IPS-20b (cell line): ENCODE results near the gene TRAM2.

ENCODE experiments used
- H3K27ac ChIP-seq: one replicate; pipeline ENCODE4 v1.5.1; 2013; ENCODE audit warnings: low read length
- H3K27me3 ChIP-seq: 2 replicates; pipeline ENCODE4 v1.6.1; 2013; ENCODE audit warnings: mild to moderate bottlenecking, low read length, inconsistent platforms; ENCODE audit not compliant: insufficient read depth
- H3K36me3 ChIP-seq: 2 replicates; pipeline ENCODE4 v1.6.1; 2013; ENCODE audit warnings: low read depth, mild to moderate bottlenecking, inconsistent platforms, low read length, moderate library complexity; ENCODE audit not compliant: insufficient read depth
- H3K4me1 ChIP-seq: 2 replicates; pipeline ENCODE4 v1.6.1; 2013; ENCODE audit warnings: mild to moderate bottlenecking, control low read depth, inconsistent platforms, low read length, moderate library complexity; ENCODE audit not compliant: insufficient read depth
- H3K4me3 ChIP-seq: 2 replicates; pipeline ENCODE4 v1.5.1; 2013; ENCODE audit warnings: mild to moderate bottlenecking, low read length, inconsistent platforms
- H3K9ac ChIP-seq: 2 replicates; pipeline ENCODE4 v1.6.1; 2013; ENCODE audit warnings: low read depth, mild to moderate bottlenecking, inconsistent platforms, low read length, moderate library complexity
- H3K9me3 ChIP-seq: 2 replicates; pipeline ENCODE4 v1.6.1; 2013; ENCODE audit warnings: mild to moderate bottlenecking, low read depth, low read length, inconsistent platforms; ENCODE audit not compliant: insufficient read depth

The TRAM2 gene

DNA sequence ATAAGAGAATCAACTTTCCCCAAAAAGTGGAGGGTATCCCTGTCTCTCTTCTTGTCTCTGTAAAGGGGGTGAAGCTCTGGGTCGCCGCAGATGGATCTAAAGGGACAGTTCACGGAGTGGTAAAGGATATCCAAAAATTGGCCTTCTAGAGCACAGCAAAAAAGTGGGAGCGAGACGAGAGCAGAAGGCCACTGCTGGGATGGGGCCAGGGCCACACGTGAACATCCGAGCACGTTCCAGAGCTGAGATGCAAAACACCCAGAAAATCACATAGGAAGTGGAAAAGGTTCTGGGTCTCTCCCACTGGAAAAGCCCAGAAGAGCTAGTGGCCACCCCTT, 837 bp downstream of the TRAM2 start:
- peak overlapping the region; percentile 73; the same call in 1 of the 2 replicates for H3K9ac ChIP-seq
- no peaks in the 10 kb centered on the region for H3K36me3 ChIP-seq
- peaks cover 8% of the 10 kb centered on the region for H3K27me3 ChIP-seq
- no peaks in the 10 kb centered on the region for H3K9me3 ChIP-seq
- peak overlapping the region; percentile 88 for H3K4me3 ChIP-seq
- no peak overlapping the region for H3K27ac ChIP-seq
- H3K4me1 ChIP-seq, result peaks cover 24% of the 10 kb centered on the region

DNA sequence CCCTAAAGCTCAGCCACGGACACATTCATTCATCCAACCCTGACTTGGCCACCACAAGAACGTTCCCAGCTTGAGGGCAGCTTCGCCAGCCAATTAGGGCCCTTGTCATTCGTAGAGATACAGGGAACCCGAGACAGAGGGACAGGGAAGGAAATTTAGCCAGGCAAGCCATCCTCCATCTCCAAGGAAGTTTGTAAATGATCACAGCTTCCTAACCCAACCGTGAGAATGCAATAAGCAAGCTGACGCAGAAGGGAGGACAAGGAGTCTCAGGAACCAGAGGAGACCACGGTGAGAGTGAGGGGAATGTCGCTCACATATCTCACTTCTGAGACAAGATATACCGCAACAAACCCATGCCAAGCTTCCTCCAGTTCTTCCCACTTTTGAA, 1.4 kb downstream of the TRAM2 start:
- Histone ChIP-seq H3K27me3 (peaks cover 8% of the 10 kb centered on the region), H3K9ac (no peak overlapping the region), H3K36me3 (no peaks in the 10 kb centered on the region), H3K27ac (no peak overlapping the region), H3K9me3 (no peaks in the 10 kb centered on the region), H3K4me3 (peak overlapping the region; percentile 88), H3K4me1 (peaks cover 24% of the 10 kb centered on the region)

DNA sequence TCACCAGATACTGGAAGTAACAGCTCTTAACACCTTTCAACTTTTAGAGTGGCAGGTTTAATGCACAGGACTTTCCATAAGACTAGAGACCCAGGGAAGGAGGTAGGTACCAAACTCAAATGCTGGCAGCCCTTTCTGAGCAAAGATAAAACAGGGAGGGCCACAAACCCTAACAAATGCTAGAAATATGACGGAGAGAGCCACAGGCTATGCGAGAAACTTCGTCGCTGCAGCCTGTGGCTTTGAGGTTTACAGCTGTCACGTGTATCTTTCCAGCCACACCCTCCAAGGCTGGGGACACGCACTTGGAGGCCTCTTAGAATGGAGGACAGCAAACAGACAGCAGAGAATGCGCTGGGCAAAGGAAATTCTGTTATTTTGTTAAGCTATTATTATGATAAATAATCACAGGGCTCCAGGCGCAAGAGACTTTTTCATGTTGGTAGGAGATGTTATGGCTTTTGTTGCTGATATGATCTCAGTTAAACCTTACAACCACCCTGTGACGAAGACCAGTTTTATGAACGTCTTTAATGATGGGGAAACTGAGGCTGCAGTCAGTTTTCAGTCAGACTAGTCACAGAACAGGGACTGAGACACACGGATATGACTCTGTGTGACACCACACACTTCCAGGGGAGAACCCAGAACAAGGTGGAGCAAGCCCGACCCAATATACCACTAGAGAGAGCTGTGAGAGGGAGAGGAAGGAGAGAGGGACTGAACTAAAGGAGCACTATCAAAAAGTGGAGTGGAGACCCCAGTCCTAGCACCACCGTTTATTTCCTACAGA, 2.0 kb downstream of the TRAM2 start:
- H3K4me3 ChIP-seq, result peak overlapping the region; percentile 88
- peaks cover 8% of the 10 kb centered on the region for H3K27me3 ChIP-seq
- H3K36me3 ChIP-seq, result no peaks in the 10 kb centered on the region
- H3K9me3 ChIP-seq, result no peaks in the 10 kb centered on the region
- no peak overlapping the region for H3K9ac ChIP-seq
- H3K27ac ChIP-seq, result no peak overlapping the region
- peaks cover 30% of the 10 kb centered on the region for H3K4me1 ChIP-seq

DNA sequence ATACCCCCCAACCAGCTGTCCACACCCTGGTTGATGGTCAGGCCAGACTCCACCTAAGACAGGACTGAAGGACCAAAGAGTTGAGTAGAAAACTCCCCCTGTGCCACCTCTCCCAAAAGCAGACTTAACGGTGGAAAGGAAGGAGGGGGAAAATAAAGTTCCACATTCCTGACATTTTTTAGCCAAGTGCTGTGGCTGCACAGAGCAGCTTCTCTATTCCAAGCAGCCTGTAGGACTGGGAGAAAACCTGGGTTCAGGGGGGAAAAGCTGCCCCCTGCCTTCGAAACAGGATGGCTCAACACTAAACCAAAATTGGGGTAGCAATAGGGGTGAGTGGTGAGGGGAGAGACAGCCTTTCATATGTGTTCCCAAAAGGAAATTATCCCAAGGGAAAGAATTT, 3.6 kb downstream of the TRAM2 start:
- Histone ChIP-seq H3K36me3 (no peaks in the 10 kb centered on the region), H3K9ac (peak overlapping the region; percentile 9; the same call in 1 of the 2 replicates), H3K4me3 (peak overlapping the region; percentile 41; the same call in 1 of the 2 replicates), H3K9me3 (no peaks in the 10 kb centered on the region), H3K4me1 (peaks cover 40% of the 10 kb centered on the region), H3K27ac (peak overlapping the region; percentile 67), H3K27me3 (peaks cover 8% of the 10 kb centered on the region)

DNA sequence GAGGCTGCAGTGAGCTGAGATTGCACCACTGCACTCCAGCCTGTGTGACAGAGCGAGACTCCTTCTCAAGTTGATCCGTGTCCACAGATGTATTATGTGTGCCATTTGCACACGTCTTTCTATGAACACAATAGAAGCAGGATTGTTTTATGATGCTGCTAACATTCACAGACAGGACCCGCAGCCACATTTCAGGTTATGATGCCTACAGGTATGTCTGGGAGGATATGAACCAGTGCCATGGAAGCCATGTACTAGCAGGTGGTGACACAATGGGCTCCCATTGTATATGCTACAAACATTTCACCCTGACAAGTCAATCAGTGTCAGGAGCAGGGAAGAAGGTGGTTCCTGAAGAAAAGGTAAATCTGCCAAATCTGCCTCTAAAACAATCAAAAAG, 4.3 kb downstream of the TRAM2 start:
- H3K36me3 ChIP-seq, result no peaks in the 10 kb centered on the region
- H3K27me3 ChIP-seq, result peaks cover 8% of the 10 kb centered on the region
- H3K27ac ChIP-seq, result peak overlapping the region; percentile 67
- H3K9ac ChIP-seq, result peak overlapping the region; percentile 9; the same call in 1 of the 2 replicates
- H3K9me3 ChIP-seq, result no peaks in the 10 kb centered on the region
- H3K4me3 ChIP-seq, result no peak overlapping the region; the same call in 1 of the 2 replicates
- H3K4me1 ChIP-seq, result peaks cover 39% of the 10 kb centered on the region

DNA sequence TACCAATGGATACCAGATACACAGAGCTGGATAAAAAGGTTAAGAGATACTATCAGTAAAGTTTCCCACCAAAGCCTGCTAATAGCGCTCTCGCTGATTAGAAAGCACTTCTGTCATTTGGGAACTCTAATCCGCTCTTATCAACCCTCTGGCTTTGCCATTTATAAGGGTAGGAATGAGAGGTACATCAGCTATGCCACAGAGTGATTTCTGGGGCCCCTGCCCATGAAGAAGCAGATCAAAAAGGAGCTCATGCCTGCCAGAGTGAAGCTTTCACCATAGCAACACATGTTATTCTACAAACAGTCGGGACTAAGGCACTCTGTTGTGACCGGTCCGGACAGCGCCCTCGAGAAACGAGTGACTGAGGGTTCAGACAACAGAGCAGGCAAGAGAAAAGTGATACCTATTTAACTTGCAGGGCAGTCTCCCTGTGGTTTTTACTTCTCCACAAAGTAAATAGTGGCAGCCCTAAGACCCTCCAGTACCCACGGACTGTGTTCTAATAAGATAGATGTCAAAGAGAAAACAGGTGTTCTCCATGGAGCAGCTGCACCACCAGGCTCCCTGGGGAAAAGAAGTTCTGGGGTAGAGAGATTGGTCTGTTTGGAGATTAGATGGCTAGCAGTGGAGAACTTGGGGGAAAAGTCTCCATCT, 5.6 kb downstream of the TRAM2 start:
- H3K9ac ChIP-seq, result no peak overlapping the region
- no peaks in the 10 kb centered on the region for H3K9me3 ChIP-seq
- H3K4me1 ChIP-seq, result peaks cover 44% of the 10 kb centered on the region
- H3K27me3 ChIP-seq, result peaks cover 8% of the 10 kb centered on the region
- H3K4me3 ChIP-seq, result no peak overlapping the region
- H3K36me3 ChIP-seq, result no peaks in the 10 kb centered on the region
- no peak overlapping the region for H3K27ac ChIP-seq

DNA sequence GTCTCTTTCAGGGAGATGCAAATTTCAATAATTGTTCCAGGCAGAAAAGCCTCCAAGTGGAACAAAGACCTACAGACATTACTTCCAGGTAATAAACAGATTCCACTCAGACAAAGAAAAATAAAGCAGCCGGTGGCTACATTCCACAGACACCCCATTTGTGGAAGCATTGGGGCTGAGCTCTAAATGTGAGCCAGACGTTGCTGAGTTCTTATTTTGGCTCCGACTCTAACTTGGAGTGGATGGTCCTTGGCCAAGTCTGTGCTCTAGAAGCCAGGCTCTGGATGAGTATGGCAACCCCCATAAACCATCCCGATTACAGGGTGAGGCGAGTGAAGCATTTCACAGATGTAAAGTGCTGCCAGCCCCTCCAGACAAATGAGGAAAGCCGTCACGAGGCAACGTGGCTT, 6.6 kb downstream of the TRAM2 start:
- Histone ChIP-seq H3K27me3 (no peaks in the 10 kb centered on the region), H3K4me3 (no peak overlapping the region), H3K9me3 (no peaks in the 10 kb centered on the region), H3K9ac (peak overlapping the region; percentile 53; the same call in 1 of the 2 replicates), H3K36me3 (no peaks in the 10 kb centered on the region), H3K27ac (no peak overlapping the region), H3K4me1 (peaks cover 39% of the 10 kb centered on the region)

DNA sequence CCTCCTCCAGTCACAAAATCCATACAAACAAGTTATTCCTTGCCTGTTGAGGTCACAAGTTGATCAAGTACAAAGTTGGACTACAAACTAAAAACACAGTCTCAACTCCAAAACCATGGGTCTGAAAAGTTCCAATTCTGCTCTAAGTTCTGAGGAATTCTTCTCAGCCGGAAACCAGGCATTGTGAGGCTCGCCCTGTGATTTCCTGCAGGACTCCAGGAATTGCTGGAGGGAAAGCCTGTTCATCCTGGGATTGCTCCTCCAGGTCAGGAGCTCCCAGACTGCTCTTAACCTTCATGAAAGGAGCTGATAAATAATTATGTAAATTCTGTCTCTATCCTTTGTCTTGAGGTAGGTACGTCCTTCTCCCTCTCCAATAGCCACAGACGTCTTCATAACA, 8.5 kb downstream of the TRAM2 start:
- H3K9me3 ChIP-seq, result no peaks in the 10 kb centered on the region
- no peak overlapping the region for H3K9ac ChIP-seq
- no peak overlapping the region for H3K4me3 ChIP-seq
- no peaks in the 10 kb centered on the region for H3K36me3 ChIP-seq
- H3K4me1 ChIP-seq, result peaks cover 33% of the 10 kb centered on the region
- no peaks in the 10 kb centered on the region for H3K27me3 ChIP-seq
- no peak overlapping the region for H3K27ac ChIP-seq

DNA sequence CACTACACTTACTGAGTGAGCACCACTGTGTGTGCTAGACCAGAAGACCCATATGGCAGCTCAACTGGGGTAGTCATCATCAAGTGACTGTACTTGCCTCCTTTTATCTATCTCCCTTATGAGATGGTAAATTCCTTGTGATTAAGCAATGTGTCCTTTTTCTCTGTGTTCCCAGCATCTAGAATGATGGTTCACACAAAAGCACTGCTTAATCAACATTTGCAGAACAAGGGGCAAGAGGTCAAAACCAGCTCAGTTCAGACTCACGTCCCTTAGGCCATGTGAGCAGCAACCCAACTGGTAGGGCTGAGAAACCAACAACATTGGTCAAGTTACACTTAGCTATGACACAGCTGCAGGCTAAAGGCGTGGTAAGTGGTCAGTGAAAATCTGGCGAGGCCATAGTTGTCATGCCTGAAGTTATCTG, 10.0 kb downstream of the TRAM2 start:
- H3K27ac ChIP-seq, result no peak overlapping the region
- H3K27me3 ChIP-seq, result no peaks in the 10 kb centered on the region
- no peak overlapping the region for H3K9ac ChIP-seq
- no peak overlapping the region for H3K4me3 ChIP-seq
- H3K36me3 ChIP-seq, result no peaks in the 10 kb centered on the region
- no peaks in the 10 kb centered on the region for H3K9me3 ChIP-seq
- H3K4me1 ChIP-seq, result peaks cover 25% of the 10 kb centered on the region

DNA sequence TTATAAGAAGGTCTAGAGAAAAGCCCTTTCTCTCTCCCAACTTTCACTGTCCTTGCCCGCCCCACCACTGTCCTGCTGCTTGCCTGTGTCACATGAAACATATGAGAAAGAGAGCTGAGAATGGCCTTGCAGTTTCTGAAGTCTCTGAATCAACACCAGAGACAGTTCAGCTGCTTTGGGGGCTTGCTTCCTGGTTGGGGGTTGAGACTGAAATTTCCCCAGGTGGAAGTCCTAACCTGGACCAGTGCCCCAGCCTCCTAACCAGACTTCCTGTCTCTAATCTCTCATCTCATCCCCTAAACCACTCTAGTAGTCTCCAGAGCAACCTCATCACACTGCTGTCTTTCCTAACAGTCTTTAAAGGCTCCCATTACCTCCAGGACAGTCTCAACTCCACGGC, 10.7 kb downstream of the TRAM2 start:
- H3K27ac ChIP-seq, result no peak overlapping the region
- no peak overlapping the region for H3K4me3 ChIP-seq
- H3K9me3 ChIP-seq, result no peaks in the 10 kb centered on the region
- H3K9ac ChIP-seq, result no peak overlapping the region
- H3K36me3 ChIP-seq, result no peaks in the 10 kb centered on the region
- H3K4me1 ChIP-seq, result peaks cover 25% of the 10 kb centered on the region
- no peaks in the 10 kb centered on the region for H3K27me3 ChIP-seq

DNA sequence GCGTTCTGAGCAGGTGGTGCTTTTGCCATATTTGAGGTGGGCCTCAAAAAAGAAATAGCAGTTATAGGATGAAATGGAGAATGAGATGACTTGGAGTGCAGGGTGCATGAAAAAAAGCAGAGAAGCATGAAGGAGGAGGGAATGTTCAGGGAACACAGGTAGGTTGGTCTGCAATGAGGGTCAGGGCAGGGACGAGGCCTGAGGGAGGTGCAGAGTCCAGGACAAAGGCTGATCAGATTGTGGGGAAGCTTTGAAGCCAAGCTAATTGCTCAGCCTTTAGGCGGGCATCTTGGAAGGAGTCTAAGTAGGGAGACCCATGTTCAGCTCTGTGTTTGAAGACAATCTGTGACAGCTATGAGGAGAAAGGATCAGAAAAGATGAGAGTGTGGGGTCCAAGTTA, 12.0 kb downstream of the TRAM2 start:
- no peak overlapping the region for H3K27ac ChIP-seq
- no peak overlapping the region for H3K4me3 ChIP-seq
- peaks cover 19% of the 10 kb centered on the region for H3K4me1 ChIP-seq
- H3K36me3 ChIP-seq, result no peaks in the 10 kb centered on the region
- H3K9ac ChIP-seq, result no peak overlapping the region
- no peaks in the 10 kb centered on the region for H3K27me3 ChIP-seq
- H3K9me3 ChIP-seq, result no peaks in the 10 kb centered on the region

DNA sequence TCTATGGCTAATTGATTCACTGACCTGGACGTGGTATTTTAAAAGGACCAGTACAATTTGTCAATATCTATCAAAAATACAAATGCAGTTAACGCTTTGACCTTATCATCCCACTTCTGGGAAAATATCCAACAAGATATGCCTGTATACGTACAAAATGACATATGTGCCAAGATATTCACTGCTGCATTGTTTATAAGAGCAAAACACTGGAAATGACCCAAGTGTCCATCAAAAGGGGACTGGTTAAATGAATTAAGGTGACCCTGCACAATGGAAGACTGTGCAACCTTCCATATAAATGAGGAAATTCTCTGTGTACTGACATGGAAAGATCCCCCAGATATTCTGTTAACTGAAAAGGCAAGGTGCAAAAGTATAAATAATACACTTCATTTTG, 13.9 kb downstream of the TRAM2 start:
- H3K27me3 ChIP-seq, result no peaks in the 10 kb centered on the region
- H3K36me3 ChIP-seq, result no peaks in the 10 kb centered on the region
- H3K27ac ChIP-seq, result no peak overlapping the region
- H3K4me1 ChIP-seq, result peaks cover 6% of the 10 kb centered on the region
- no peak overlapping the region for H3K4me3 ChIP-seq
- H3K9me3 ChIP-seq, result no peaks in the 10 kb centered on the region
- H3K9ac ChIP-seq, result no peak overlapping the region
